Measurements from ENCODE around the gene AXIN2. TPM values are rescaled to one million over a fixed set of nuclear protein-coding genes. Genes with fewer than 3 reads are reported as not detected.

The AXIN2 gene
- polyA plus RNA-seq (ENCODE audit: insufficient read length), result 18.0 TPM

- DNase-seq (ENCODE audit: low read depth), result no peak
Measured at GRCh38 chr17:65561452-65562205, at the start of gene AXIN2. AXIN2 (minus strand) TSS chr17:65561648; CDS start chr17:65558620, 3,028 bp downstream.

- DNase-seq (ENCODE audit: low read depth), result no peak
Measured at GRCh38 chr17:65609749-65610148, 48.3 kb upstream of the AXIN2 start.

GRCh38 chr17:65609286-65609685, 47.8 kb upstream of the AXIN2 start:
- no peak for DNase-seq (ENCODE audit: low read depth)

GRCh38 chr17:65604070-65604469, 42.6 kb upstream of the AXIN2 start:
- DNase-seq (ENCODE audit: low read depth), result no peak

GRCh38 chr17:65601881-65602280, 40.4 kb upstream of the AXIN2 start:
- DNase-seq (ENCODE audit: low read depth), result no peak

- DNase-seq (ENCODE audit: low read depth), result no peak
Measured at GRCh38 chr17:65601145-65601544, 39.7 kb upstream of the AXIN2 start.

- no peak for DNase-seq (ENCODE audit: low read depth)
Measured at GRCh38 chr17:65600518-65600917, 39.1 kb upstream of the AXIN2 start.

GRCh38 chr17:65599650-65600049, 38.2 kb upstream of the AXIN2 start:
- DNase-seq (ENCODE audit: low read depth), result no peak

GRCh38 chr17:65598746-65599145, 37.3 kb upstream of the AXIN2 start:
- DNase-seq (ENCODE audit: low read depth), result no peak

- DNase-seq (ENCODE audit: low read depth), result no peak
Measured at GRCh38 chr17:65595071-65595656, 33.7 kb upstream of the AXIN2 start.

- DNase-seq (ENCODE audit: low read depth), result no peak
Measured at GRCh38 chr17:65593855-65594845, 32.7 kb upstream of the AXIN2 start.

- no peak for DNase-seq (ENCODE audit: low read depth)
Measured at GRCh38 chr17:65593092-65593854, 31.8 kb upstream of the AXIN2 start.

GRCh38 chr17:65592125-65592965, 30.9 kb upstream of the AXIN2 start:
- DNase-seq (ENCODE audit: low read depth), result no peak

- DNase-seq (ENCODE audit: low read depth), result no peak
Measured at GRCh38 chr17:65589321-65589720, 27.9 kb upstream of the AXIN2 start.

GRCh38 chr17:65588181-65588808, 26.8 kb upstream of the AXIN2 start:
- no peak for DNase-seq (ENCODE audit: low read depth)

- DNase-seq (ENCODE audit: low read depth), result no peak
Measured at GRCh38 chr17:65587534-65588180, 26.2 kb upstream of the AXIN2 start.

- no peak for DNase-seq (ENCODE audit: low read depth)
Measured at GRCh38 chr17:65586899-65587298, 25.5 kb upstream of the AXIN2 start.

- DNase-seq (ENCODE audit: low read depth), result no peak
Measured at GRCh38 chr17:65584604-65585521, 23.4 kb upstream of the AXIN2 start.
